DND-41 (cell line): ENCODE results near the gene STAG2.

Source experiments
- ATAC-seq: fragments of 200-7000 bp; cut with Tn5 transposase; 3 replicates; pipeline ENCODE4 v1.9.1; 2021; ENCODE audit warnings: low read depth; ENCODE audit not compliant: insufficient read depth
- DNase-seq: peaks from one replicate; pipeline ENCODE4 v3.0.0-alpha.2; 2020
- H2AFZ ChIP-seq: 2 replicates; pipeline ENCODE4 v1.6.0; 2012; ENCODE audit warnings: low read depth, low read length
- H3K27ac ChIP-seq: 2 replicates; pipeline ENCODE4 v1.5.1; 2012; ENCODE audit warnings: low read length, inconsistent platforms
- H3K27me3 ChIP-seq: fragments of 200-600 bp; sonication (generic); 2 replicates; pipeline ENCODE4 v1.6.0; 2012; ENCODE audit warnings: low read length, mild to moderate bottlenecking, inconsistent platforms; ENCODE audit not compliant: insufficient read depth, poor library complexity
- H3K36me3 ChIP-seq: 2 replicates; pipeline ENCODE4 v1.5.1; 2012; ENCODE audit warnings: low read length, inconsistent platforms; ENCODE audit not compliant: insufficient read depth
- H3K4me1 ChIP-seq: 2 replicates; pipeline ENCODE4 v1.5.1; 2012; ENCODE audit warnings: mild to moderate bottlenecking, low read length; ENCODE audit not compliant: insufficient read depth
- H3K4me2 ChIP-seq: 2 replicates; pipeline ENCODE4 v1.6.0; 2012; ENCODE audit warnings: mild to moderate bottlenecking, moderate library complexity, low read length, inconsistent platforms; ENCODE audit not compliant: insufficient read depth
- H3K4me3 ChIP-seq, 2 experiments: fragments of 200-600 bp in 1 of 2; shearing (Covaris generic) in 1 of 2; 2 replicates each; pipeline ENCODE4 v1.5.1; 2012 to 2016; ENCODE audit warnings: inconsistent platforms in 2 of 2, low read length in 2 of 2, mild to moderate bottlenecking in 2 of 2, low read depth in 1 of 2, moderate library complexity in 1 of 2
- H3K79me2 ChIP-seq: 2 replicates; pipeline ENCODE4 v1.6.0; 2012; ENCODE audit warnings: low read length, inconsistent platforms; ENCODE audit not compliant: insufficient read depth
- H3K9ac ChIP-seq: 2 replicates; pipeline ENCODE4 v1.6.0; 2012; ENCODE audit warnings: low read depth, mild to moderate bottlenecking, inconsistent platforms, low read length, moderate library complexity
- H3K9me3 ChIP-seq: 2 replicates; pipeline ENCODE4 v1.5.1; 2012; ENCODE audit warnings: low read length, moderate library complexity, mild to moderate bottlenecking, inconsistent platforms; ENCODE audit not compliant: insufficient read depth, severe bottlenecking
- H4K20me1 ChIP-seq: 2 replicates; pipeline ENCODE4 v1.6.0; 2012; ENCODE audit warnings: low read length; ENCODE audit not compliant: insufficient read depth
- EZH2 ChIP-seq: IDR thresholded peaks from 3 replicates; pipeline ENCODE4 v1.6.1; 2012; ENCODE audit warnings: borderline replicate concordance, low read depth, mild to moderate bottlenecking, moderate library complexity, low read length, inconsistent platforms; ENCODE audit not compliant: severe bottlenecking
- TF ChIP-seq, protein P1 (sequence below): IDR thresholded peaks from 2 replicates; pipeline ENCODE4 v1.5.1; 2012; ENCODE audit warnings: borderline replicate concordance, low read length, moderate library complexity, mild to moderate bottlenecking; ENCODE audit not compliant: poor library complexity, severe bottlenecking; ENCODE audit errors: extremely low read depth

Gene STAG2

GRCh38 chrX:124028182-124028581, 66.7 kb downstream of the STAG2 start:
- Histone ChIP-seq H2AFZ (no peak overlapping the region), H3K36me3 (peaks cover 61% of the 10 kb centered on the region), H3K9ac (no peak overlapping the region), H3K27me3 (no peaks in the 10 kb centered on the region), H3K79me2 (peaks cover 85% of the 10 kb centered on the region), H3K4me2 (no peak overlapping the region), H3K9me3 (no peaks in the 10 kb centered on the region), H3K27ac (no peak overlapping the region), H3K4me1 (no peaks in the 10 kb centered on the region), H3K4me3 (no peak overlapping the region), H4K20me1 (peaks cover 7% of the 10 kb centered on the region; the same call in 1 of the 2 replicates)
- TF ChIP-seq, protein P1, sequence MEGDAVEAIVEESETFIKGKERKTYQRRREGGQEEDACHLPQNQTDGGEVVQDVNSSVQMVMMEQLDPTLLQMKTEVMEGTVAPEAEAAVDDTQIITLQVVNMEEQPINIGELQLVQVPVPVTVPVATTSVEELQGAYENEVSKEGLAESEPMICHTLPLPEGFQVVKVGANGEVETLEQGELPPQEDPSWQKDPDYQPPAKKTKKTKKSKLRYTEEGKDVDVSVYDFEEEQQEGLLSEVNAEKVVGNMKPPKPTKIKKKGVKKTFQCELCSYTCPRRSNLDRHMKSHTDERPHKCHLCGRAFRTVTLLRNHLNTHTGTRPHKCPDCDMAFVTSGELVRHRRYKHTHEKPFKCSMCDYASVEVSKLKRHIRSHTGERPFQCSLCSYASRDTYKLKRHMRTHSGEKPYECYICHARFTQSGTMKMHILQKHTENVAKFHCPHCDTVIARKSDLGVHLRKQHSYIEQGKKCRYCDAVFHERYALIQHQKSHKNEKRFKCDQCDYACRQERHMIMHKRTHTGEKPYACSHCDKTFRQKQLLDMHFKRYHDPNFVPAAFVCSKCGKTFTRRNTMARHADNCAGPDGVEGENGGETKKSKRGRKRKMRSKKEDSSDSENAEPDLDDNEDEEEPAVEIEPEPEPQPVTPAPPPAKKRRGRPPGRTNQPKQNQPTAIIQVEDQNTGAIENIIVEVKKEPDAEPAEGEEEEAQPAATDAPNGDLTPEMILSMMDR = no peak
- no peak for TF ChIP-seq EZH2
- ATAC-seq (no peak), DNase-seq (no peak)

- peaks cover 84% of the 10 kb centered on the region for H3K79me2 ChIP-seq
- no peak overlapping the region for H2AFZ ChIP-seq
- TF ChIP-seq EZH2 = no peak
- TF ChIP-seq, protein P1 = no peak
- H3K27me3 ChIP-seq = no peaks in the 10 kb centered on the region
- ATAC-seq (no peak), DNase-seq (no peak)
- H3K9me3 ChIP-seq = no peaks in the 10 kb centered on the region
- H3K4me2 ChIP-seq = no peak overlapping the region
- H3K36me3 ChIP-seq = peaks cover 55% of the 10 kb centered on the region
- no peak overlapping the region for H3K9ac ChIP-seq
- H3K4me3 ChIP-seq = no peak overlapping the region
- peaks cover 9% of the 10 kb centered on the region; the same call in 1 of the 2 replicates for H4K20me1 ChIP-seq
- no peak overlapping the region for H3K27ac ChIP-seq
- H3K4me1 ChIP-seq = no peaks in the 10 kb centered on the region
Observed at GRCh38 chrX:124030520-124030919, 69.0 kb downstream of the STAG2 start.

GRCh38 chrX:124033821-124034220, 72.3 kb downstream of the STAG2 start:
- no peak for TF ChIP-seq EZH2
- TF ChIP-seq, protein P1 = no peak
- Histone ChIP-seq H3K4me3 (no peak overlapping the region), H3K4me1 (no peaks in the 10 kb centered on the region), H3K79me2 (peaks cover 84% of the 10 kb centered on the region), H3K27me3 (no peaks in the 10 kb centered on the region), H3K36me3 (peaks cover 57% of the 10 kb centered on the region), H3K27ac (no peak overlapping the region), H3K9ac (no peak overlapping the region), H4K20me1 (peaks cover 8% of the 10 kb centered on the region; the same call in 1 of the 2 replicates), H3K9me3 (no peaks in the 10 kb centered on the region), H3K4me2 (no peak overlapping the region), H2AFZ (no peak overlapping the region)
- DNase-seq = no peak
- ATAC-seq = no peak

- H3K4me1 ChIP-seq = no peaks in the 10 kb centered on the region
- H3K27me3 ChIP-seq = no peaks in the 10 kb centered on the region
- H3K36me3 ChIP-seq = peaks cover 56% of the 10 kb centered on the region
- H2AFZ ChIP-seq = no peak overlapping the region
- H3K4me3 ChIP-seq = no peak overlapping the region
- peaks cover 5% of the 10 kb centered on the region; the same call in 1 of the 2 replicates for H4K20me1 ChIP-seq
- H3K9ac ChIP-seq = no peak overlapping the region
- peaks cover 86% of the 10 kb centered on the region for H3K79me2 ChIP-seq
- no peak overlapping the region for H3K4me2 ChIP-seq
- H3K27ac ChIP-seq = no peak overlapping the region
- DNase-seq (no peak), ATAC-seq (no peak)
- TF ChIP-seq, protein P1 = no peak
- no peak for TF ChIP-seq EZH2
- H3K9me3 ChIP-seq = no peaks in the 10 kb centered on the region
Observed at GRCh38 chrX:124035657-124036056, 74.2 kb downstream of the STAG2 start.
